Ovary (tissue), 3 donors: Measurements from ENCODE around the gene XCL2.
A peak's percentile ranks its signal among the peaks of the same experiment; 100 is the strongest.
"Not testable (repeated sequence)": the region's sequence is repeated elsewhere in the genome, so short reads cannot be mapped to it uniquely, and the experiment has no call there.

Experiments used
- CTCF ChIP-seq, 3 donors: fragments of 450-650 bp in 2 of 3; fragments of 200-600 bp in 1 of 3; IDR thresholded peaks; one replicate each; pipeline versions ENCODE4 v1.5.1 to v1.8.0; 2016 to 2022; ENCODE audit warnings: antibody characterized with exemption in 3 of 3, mild to moderate bottlenecking in 1 of 3
- EP300 ChIP-seq: sonication (generic); formaldehyde crosslinking; IDR thresholded peaks from one replicate; pipeline ENCODE4 v1.6.1; 2017; ENCODE audit warnings: antibody characterized with exemption
- donor health status: DM: no; HTN: no; CAD: no.

DNA sequence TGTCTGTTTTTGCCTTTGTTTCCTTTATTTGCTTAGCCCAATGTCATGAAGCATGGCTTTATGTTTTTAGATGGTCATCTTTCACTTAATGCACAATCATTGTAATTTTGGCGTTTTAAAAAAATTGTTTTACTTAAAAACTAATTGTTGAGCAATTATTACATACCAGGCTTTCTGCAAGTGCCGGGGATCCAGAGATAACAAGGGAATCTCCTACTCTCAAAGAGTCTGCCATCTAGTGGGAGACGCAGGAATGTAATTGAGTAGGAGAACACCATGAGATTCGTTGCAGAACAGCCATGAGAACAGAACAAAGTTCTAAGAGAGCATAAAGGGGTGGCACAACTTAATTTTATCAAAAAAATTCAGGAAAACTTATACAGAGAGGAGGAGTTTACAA lies 30.4 kb upstream of the XCL2 start:
- peak in 2 of 3 donors; percentile 16 to 30 for TF ChIP-seq CTCF (IDR thresholded peaks at IDR 0.05)
- TF ChIP-seq EP300: not testable (repeated sequence)
